Neural crest cell (in vitro differentiated cells): ENCODE measurements around the gene AKAIN1. TPM values are rescaled to one million over a fixed set of nuclear protein-coding genes. Genes with fewer than 3 reads are reported as not detected.

Experiments
- DNase-seq: peaks from one replicate; pipeline ENCODE4 v3.0.0; 2021; ENCODE audit warnings: low read depth, mixed read lengths, low spot score
- H3K27ac Mint-ChIP-seq: one replicate; pipeline ENCODE4 v1.8.0; 2021; ENCODE audit warnings: mild to moderate bottlenecking, mixed read lengths; ENCODE audit not compliant: unreplicated experiment
- H3K27me3 Mint-ChIP-seq: 2 replicates; pipeline ENCODE4 v1.8.0; 2021; ENCODE audit warnings: low read depth, mild to moderate bottlenecking, mixed read lengths
- H3K36me3 Mint-ChIP-seq: 2 replicates; pipeline ENCODE4 v1.8.0; 2021; ENCODE audit warnings: low read depth, mild to moderate bottlenecking, mixed read lengths
- H3K4me1 Mint-ChIP-seq: 2 replicates; pipeline ENCODE4 v1.8.0; 2021; ENCODE audit warnings: mixed read lengths
- H3K4me3 Mint-ChIP-seq: one replicate; pipeline ENCODE4 v1.8.0; 2021; ENCODE audit warnings: mild to moderate bottlenecking, mixed read lengths
- H3K9me3 Mint-ChIP-seq: 2 replicates; pipeline ENCODE4 v1.8.0; 2021; ENCODE audit warnings: mixed read lengths
- CTCF ChIP-seq: fragments of 200-600 bp; sonication (generic); conservative IDR thresholded peaks from 2 replicates; pipeline ENCODE4 v1.5.0; 2021; ENCODE audit warnings: antibody characterized with exemption, mild to moderate bottlenecking
- total RNA-seq: library from RNA; stranded (reverse); gene quantifications from 2 replicates; pipeline ENCODE4 v1.2.1, GENCODE V29; 2021

Gene AKAIN1
- total RNA-seq, 1 donor from 2014 or later, result not detected

DNA sequence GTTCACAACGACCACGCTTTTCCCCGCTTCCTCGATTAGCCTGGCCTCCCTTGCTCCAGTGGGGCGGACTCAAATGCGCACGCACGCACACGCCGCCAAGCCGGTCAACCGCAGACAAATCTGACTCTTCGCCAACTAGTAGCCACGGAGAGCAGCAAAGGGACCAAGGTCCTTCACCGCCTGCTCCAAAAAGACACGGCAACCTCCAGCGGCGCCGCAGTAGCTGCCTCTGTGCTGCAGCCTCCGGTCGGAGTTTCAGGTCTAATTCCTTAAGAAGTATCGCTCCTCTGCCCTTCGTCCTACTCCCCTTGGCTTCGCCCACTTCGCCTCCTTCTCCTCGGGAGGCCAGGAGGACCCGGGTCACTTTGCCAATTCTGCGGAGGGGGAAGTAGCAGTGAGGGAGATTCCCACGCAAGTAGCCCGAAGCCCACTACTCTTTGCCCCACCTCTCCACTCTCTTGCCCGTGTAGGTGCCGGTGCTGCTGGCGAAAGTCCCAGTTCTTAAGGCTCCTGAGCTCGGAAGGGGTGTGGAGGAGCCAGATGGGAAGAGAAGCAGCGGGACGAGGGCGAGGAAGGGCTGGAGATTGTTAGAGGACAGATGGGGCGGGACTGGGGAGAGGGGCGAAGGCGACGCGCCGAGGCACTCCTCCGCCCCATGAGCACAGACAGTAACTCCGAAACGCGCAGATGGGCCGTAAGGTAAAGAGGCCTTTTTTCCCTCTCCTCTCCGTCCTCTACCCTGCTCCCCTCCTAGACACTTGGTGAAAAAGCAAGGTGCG lies 615 bp downstream of the AKAIN1 start:
- Mint-ChIP-seq H3K4me1 (peaks cover 17% of the 10 kb centered on the region), H3K36me3 (no peaks in the 10 kb centered on the region), H3K27ac (no peak overlapping the region), H3K4me3 (peak overlapping the region; percentile 58), H3K9me3 (no peaks in the 10 kb centered on the region), H3K27me3 (peaks cover 95% of the 10 kb centered on the region)
- no peak for TF ChIP-seq CTCF
- peak; percentile 1 for DNase-seq

DNA sequence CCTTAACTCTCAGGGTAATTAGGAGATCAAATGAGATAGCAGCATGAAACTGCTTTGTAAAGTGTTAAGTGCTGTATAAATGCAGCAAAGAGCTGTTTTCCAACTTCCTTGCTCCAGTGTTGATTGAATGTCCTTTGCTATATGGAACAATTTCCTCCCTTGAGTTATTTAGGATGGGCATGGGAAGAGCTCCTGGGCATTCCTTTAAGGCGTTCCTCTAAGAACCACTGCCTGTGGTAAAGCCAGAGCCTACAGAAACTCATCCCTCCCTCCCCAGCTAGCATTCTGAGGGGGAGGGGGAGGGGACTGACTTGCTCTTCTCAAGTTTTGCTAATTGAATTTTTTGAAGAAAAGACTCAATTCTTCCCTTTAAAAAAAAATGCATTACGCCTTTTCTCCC lies 1.4 kb downstream of the AKAIN1 start:
- H3K9me3 Mint-ChIP-seq, result no peaks in the 10 kb centered on the region
- H3K4me1 Mint-ChIP-seq, result peaks cover 17% of the 10 kb centered on the region
- no peak for TF ChIP-seq CTCF
- no peak for DNase-seq
- no peak overlapping the region for H3K4me3 Mint-ChIP-seq
- peaks cover 96% of the 10 kb centered on the region for H3K27me3 Mint-ChIP-seq
- no peaks in the 10 kb centered on the region for H3K36me3 Mint-ChIP-seq
- no peak overlapping the region for H3K27ac Mint-ChIP-seq

DNA sequence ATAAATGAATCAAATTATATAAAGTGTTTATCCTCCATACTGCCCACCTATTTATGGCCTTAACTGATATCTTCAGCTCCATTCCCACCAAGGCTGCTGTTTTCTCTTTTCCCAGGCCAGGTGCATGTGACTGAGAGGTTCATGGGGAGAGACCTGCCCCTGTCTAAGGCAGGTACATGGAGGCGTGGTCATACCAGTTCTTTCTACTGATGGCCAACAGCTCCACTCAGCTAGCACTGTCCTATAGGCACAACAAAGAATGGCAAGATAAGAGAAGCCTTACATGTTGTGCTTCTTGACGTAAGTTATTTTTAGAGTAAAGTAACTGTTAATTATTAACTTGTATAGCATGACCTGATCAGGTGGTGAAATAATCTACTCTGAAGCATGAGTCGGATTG lies 16.8 kb downstream of the AKAIN1 start:
- TF ChIP-seq CTCF, result no peak
- H3K27ac Mint-ChIP-seq, result no peak overlapping the region
- H3K4me3 Mint-ChIP-seq, result no peak overlapping the region
- DNase-seq, result no peak
- peaks cover 74% of the 10 kb centered on the region for H3K27me3 Mint-ChIP-seq
- H3K9me3 Mint-ChIP-seq, result no peaks in the 10 kb centered on the region
- H3K36me3 Mint-ChIP-seq, result no peaks in the 10 kb centered on the region
- no peaks in the 10 kb centered on the region for H3K4me1 Mint-ChIP-seq

GRCh38 chr18:5178519-5178918 lies 18.5 kb downstream of the AKAIN1 start:
- Mint-ChIP-seq H3K27me3 (peaks cover 57% of the 10 kb centered on the region), H3K4me1 (no peaks in the 10 kb centered on the region), H3K27ac (no peak overlapping the region), H3K36me3 (no peaks in the 10 kb centered on the region), H3K4me3 (no peak overlapping the region), H3K9me3 (no peaks in the 10 kb centered on the region)
- no peak for DNase-seq
- TF ChIP-seq CTCF, result no peak

GRCh38 chr18:5175378-5175777 lies 21.7 kb downstream of the AKAIN1 start:
- Mint-ChIP-seq H3K9me3 (peaks cover 10% of the 10 kb centered on the region), H3K36me3 (no peaks in the 10 kb centered on the region), H3K4me3 (no peak overlapping the region), H3K27me3 (peaks cover 41% of the 10 kb centered on the region), H3K4me1 (no peaks in the 10 kb centered on the region), H3K27ac (no peak overlapping the region)
- DNase-seq, result no peak
- no peak for TF ChIP-seq CTCF
